Esophagus muscularis mucosa (tissue), 4 donors: ENCODE results near the gene LCN9. TPM values are rescaled to one million over a fixed set of nuclear protein-coding genes. Genes with fewer than 3 reads are reported as not detected.

Experiments used
- DNase-seq: peaks from one replicate; pipeline ENCODE4 v3.0.0-alpha.2; 2017; ENCODE audit errors: extremely low spot score
- H3K27ac ChIP-seq, 4 donors: fragments of 200-600 bp; sonication (generic); replicated peaks in 1 of 4; 1 replicate in 3 of 4; 2 replicates in 1 of 4; pipeline ENCODE4 v1.5.1; 2016 to 2019; ENCODE audit warnings: mild to moderate bottlenecking in 1 of 4
- H3K27me3 ChIP-seq, 4 donors: fragments of 200-600 bp; sonication (generic); one replicate each; pipeline versions ENCODE4 v1.5.1 to v1.6.0; 2016 to 2019
- H3K36me3 ChIP-seq, 4 donors: fragments of 200-600 bp; sonication (generic); one replicate each; pipeline ENCODE4 v1.5.1; 2016 to 2019
- H3K4me1 ChIP-seq, 4 donors: fragments of 200-600 bp; sonication (generic); one replicate each; pipeline ENCODE4 v1.5.1; 2016 to 2019
- H3K4me3 ChIP-seq, 4 donors: fragments of 200-600 bp; sonication (generic); 1 replicate in 2 of 4; 2 replicates in 2 of 4; pipeline ENCODE4 v1.5.1; 2016 to 2019; ENCODE audit warnings: mild to moderate bottlenecking in 4 of 4, moderate library complexity in 1 of 4
- H3K9me3 ChIP-seq, 4 donors: fragments of 200-600 bp; sonication (generic); 1 replicate in 3 of 4; 2 replicates in 1 of 4; pipeline ENCODE4 v1.5.1; 2016 to 2019
- EP300 ChIP-seq: sonication (generic); formaldehyde crosslinking; IDR thresholded peaks from one replicate; pipeline ENCODE4 v1.6.1; 2017; ENCODE audit warnings: antibody characterized with exemption
- POLR2A ChIP-seq: fragments of 450-650 bp; IDR thresholded peaks from one replicate; pipeline ENCODE4 v1.6.1; 2017; ENCODE audit warnings: antibody characterized with exemption, moderate library complexity, mild to moderate bottlenecking, low read depth
- POLR2AphosphoS5 ChIP-seq, 2 donors: sonication (generic); formaldehyde crosslinking; IDR thresholded peaks; one replicate each; pipeline ENCODE4 v1.6.1; 2017; ENCODE audit warnings: antibody characterized with exemption in 2 of 2
- WGBS: methylation state at CpG from one replicate; pipeline ENCODE4 v1.1.5; 2018; 5-methylcytosine and 5-hydroxymethylcytosine counted together
- intact Hi-C: fragments of 100-400 bp; cut with DNase I; formaldehyde crosslinking; loops from one replicate; pipeline ENCODE4 v1.15.1; 2023
- total RNA-seq, 4 donors: library from RNA; depleted of rRNA; stranded (reverse); fragments of >200 nt; gene quantifications; one replicate each; pipeline versions ENCODE4 v1.1.0 to v1.2.1, GENCODE V29; 2016
- TF ChIP-seq, protein P1 (sequence below), 3 experiments: fragments of 200-600 bp in 2 of 3; fragments of 450-650 bp in 1 of 3; sonication (generic) in 2 of 3; IDR thresholded peaks; one replicate each; pipeline ENCODE4 v1.5.1; 2017 to 2019; ENCODE audit warnings: antibody characterized with exemption in 3 of 3, mild to moderate bottlenecking in 2 of 3, moderate library complexity in 1 of 3

Gene LCN9
- total RNA-seq, 4 donors from 2014 or later = not detected

DNA sequence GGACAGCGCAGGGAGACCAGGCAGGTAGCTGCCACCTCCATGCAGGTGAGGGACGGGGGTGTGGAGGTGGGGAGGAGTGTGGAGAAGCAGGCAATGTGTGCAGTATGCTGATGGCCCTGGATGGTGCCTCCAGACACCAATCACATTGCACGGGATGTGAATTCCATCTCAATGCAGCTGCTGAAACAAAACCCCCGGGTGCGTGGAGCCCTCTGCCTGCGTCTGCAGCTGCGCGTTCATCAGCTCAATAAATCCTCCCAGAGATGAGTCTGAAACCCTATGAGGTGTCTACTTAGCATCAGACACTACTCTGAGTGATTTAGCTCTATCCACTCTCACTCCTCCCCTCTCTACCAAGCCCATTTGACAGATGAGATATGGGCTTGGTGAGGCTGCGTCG, 25.9 kb downstream of the LCN9 start:
- H3K27ac ChIP-seq = no peak overlapping the region
- WGBS = 85% methylated on average over 10 of the region's 10 CpGs
- H3K36me3 ChIP-seq = no peaks in the 10 kb centered on the region
- H3K4me3 ChIP-seq = no peak overlapping the region
- TF ChIP-seq POLR2A = no peak
- TF ChIP-seq POLR2AphosphoS5 (IDR thresholded peaks at IDR 0.05) = no peak
- TF ChIP-seq EP300 = no peak
- TF ChIP-seq, protein P1, sequence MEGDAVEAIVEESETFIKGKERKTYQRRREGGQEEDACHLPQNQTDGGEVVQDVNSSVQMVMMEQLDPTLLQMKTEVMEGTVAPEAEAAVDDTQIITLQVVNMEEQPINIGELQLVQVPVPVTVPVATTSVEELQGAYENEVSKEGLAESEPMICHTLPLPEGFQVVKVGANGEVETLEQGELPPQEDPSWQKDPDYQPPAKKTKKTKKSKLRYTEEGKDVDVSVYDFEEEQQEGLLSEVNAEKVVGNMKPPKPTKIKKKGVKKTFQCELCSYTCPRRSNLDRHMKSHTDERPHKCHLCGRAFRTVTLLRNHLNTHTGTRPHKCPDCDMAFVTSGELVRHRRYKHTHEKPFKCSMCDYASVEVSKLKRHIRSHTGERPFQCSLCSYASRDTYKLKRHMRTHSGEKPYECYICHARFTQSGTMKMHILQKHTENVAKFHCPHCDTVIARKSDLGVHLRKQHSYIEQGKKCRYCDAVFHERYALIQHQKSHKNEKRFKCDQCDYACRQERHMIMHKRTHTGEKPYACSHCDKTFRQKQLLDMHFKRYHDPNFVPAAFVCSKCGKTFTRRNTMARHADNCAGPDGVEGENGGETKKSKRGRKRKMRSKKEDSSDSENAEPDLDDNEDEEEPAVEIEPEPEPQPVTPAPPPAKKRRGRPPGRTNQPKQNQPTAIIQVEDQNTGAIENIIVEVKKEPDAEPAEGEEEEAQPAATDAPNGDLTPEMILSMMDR (IDR thresholded peaks at IDR 0.05) = no peak
- DNase-seq = no peak
- no peaks in the 10 kb centered on the region for H3K9me3 ChIP-seq
- H3K4me1 ChIP-seq = no peaks in the 10 kb centered on the region
- peaks cover 0 to 80% (median 0%) of the 10 kb centered on the region in 4 donors for H3K27me3 ChIP-seq
- intact Hi-C loops = no loop called here

DNA sequence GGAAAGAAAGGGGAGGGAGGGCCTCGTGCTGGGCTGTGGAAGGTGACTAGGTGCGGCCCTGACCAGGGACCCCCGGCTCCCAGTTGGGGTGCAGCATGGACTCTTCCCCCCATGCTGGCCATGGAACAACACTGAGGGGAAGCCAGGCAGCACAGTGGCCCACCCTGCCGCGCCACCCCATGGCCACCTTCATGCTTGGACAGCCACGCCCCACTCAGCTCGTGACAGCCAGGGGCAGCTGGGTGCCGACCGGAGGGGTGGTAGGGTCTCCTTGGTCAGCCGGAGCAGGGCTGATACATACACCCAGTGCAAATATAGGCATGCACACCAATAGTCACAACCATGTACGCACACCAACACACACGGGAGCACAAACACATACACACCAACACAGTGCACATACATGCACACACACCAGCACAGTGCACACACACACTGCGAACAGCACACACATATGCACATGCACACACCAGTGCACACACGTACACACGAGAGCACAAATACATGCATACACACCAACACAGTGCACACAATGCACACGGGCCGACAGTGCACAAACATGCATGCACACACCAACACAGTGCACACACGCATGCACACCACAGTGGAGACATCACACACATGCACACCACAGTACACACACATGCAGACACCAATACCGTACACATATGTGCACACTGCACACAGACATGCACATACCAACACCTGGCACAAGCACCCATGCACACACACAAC, 27.9 kb downstream of the LCN9 start:
- TF ChIP-seq, protein P1 (IDR thresholded peaks at IDR 0.05) = no peak
- no peak for TF ChIP-seq POLR2AphosphoS5 (IDR thresholded peaks at IDR 0.05)
- no peak for TF ChIP-seq EP300
- no peak for TF ChIP-seq POLR2A
- intact Hi-C loops = no loop called here
- H3K4me3 ChIP-seq = no peak overlapping the region

DNA sequence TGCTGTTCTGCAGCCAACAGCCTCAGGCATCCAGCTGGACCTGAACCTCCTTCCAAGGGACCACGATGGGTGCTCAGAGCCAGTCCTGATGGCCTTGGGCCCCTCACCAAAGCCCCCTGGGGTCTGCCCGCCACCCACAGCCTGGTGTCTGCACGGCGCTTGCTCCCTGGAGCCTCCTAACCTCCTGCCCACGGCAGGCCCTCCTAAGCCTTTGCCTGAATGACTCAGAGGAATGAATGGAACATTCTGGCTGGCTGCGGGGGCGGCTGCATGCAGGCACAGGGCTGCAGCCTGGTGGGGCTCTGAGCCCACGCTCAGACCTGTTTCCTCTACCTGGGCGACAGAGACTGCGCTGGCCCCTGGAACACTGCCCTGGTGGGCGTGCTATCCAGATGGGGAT, 29.3 kb downstream of the LCN9 start:
- no peak for DNase-seq
- intact Hi-C loops = no loop called here
- WGBS = 71% methylated on average over 3 of the region's 11 CpGs
- Histone ChIP-seq H3K27ac (no peak overlapping the region), H3K36me3 (no peaks in the 10 kb centered on the region), H3K4me1 (no peaks in the 10 kb centered on the region), H3K4me3 (no peak overlapping the region), H3K27me3 (peaks cover 0 to 69% (median 0%) of the 10 kb centered on the region in 4 donors), H3K9me3 (no peaks in the 10 kb centered on the region)
- TF ChIP-seq, protein P1 (IDR thresholded peaks at IDR 0.05) = no peak
- TF ChIP-seq EP300 (no peak), POLR2A (no peak), POLR2AphosphoS5 (IDR thresholded peaks at IDR 0.05) (no peak)

More for the DNA sequence above, 27.9 kb downstream of the LCN9 start:
- 87% methylated on average over 19 of the region's 19 CpGs for WGBS
- no peak overlapping the region for H3K27ac ChIP-seq
- peaks cover 0 to 81% (median 0%) of the 10 kb centered on the region in 4 donors for H3K27me3 ChIP-seq
- H3K4me1 ChIP-seq = no peaks in the 10 kb centered on the region
- DNase-seq = no peak
- no peaks in the 10 kb centered on the region for H3K9me3 ChIP-seq
- no peaks in the 10 kb centered on the region for H3K36me3 ChIP-seq

DNA sequence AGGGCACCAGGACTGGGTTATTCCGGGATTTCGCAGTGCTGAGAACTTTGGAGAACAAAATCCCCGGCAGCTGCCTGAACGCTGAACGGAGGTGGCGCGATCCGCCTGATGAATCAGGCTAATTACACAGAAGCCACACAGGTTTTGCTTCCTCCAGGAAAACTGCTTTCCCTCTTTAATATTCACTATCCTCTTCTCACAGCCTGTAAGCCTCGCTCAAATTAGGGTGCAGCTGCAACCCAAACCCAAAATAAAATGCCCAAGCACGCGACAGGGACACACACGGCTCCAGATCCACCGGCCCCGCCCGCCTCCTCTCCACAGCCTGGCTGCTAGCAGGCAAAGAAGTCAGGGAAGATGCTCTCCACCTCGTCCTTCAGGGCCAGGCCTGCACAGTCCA, 30.2 kb downstream of the LCN9 start:
- H3K27me3 ChIP-seq = peaks cover 0 to 61% (median 0%) of the 10 kb centered on the region in 4 donors
- TF ChIP-seq POLR2A (no peak), POLR2AphosphoS5 (IDR thresholded peaks at IDR 0.05) (no peak), EP300 (no peak)
- TF ChIP-seq, protein P1 (IDR thresholded peaks at IDR 0.05) = no peak
- no peak overlapping the region for H3K27ac ChIP-seq
- no peaks in the 10 kb centered on the region for H3K4me1 ChIP-seq
- intact Hi-C loops = no loop called here
- DNase-seq = no peak
- no peak overlapping the region for H3K4me3 ChIP-seq
- H3K9me3 ChIP-seq = no peaks in the 10 kb centered on the region
- H3K36me3 ChIP-seq = no peaks in the 10 kb centered on the region
- WGBS = 84% methylated on average over 16 of the region's 16 CpGs
